ENCODE data around the gene EML4.

EML4 gene

GRCh38 chr2:42248846-42249245 is 79.7 kb downstream of the EML4 start:
- H3K4me1 Mint-ChIP-seq: peaks cover 54% of the 10 kb centered on the region
- H3K9me3 Mint-ChIP-seq: no peaks in the 10 kb centered on the region
- no peak overlapping the region for H3K27ac Mint-ChIP-seq
- peaks cover 55% of the 10 kb centered on the region for H3K36me3 Mint-ChIP-seq (ENCODE audit: low read depth)
- no peak overlapping the region for H3K4me3 Mint-ChIP-seq
- no peaks in the 10 kb centered on the region for H3K27me3 Mint-ChIP-seq (ENCODE audit: low read depth)
- TF ChIP-seq CTCF (IDR thresholded peaks at IDR 0.05; ENCODE audit: unreplicated experiment in 3 of 3): no peak

- TF ChIP-seq CTCF (IDR thresholded peaks at IDR 0.05; ENCODE audit: unreplicated experiment in 3 of 3): no peak
- Mint-ChIP-seq H3K36me3 (ENCODE audit: low read depth) (peaks cover 59% of the 10 kb centered on the region), H3K4me3 (no peak overlapping the region), H3K4me1 (peaks cover 53% of the 10 kb centered on the region), H3K27ac (peak overlapping the region in 2 of 3 experiments; percentile 42 to 81), H3K9me3 (no peaks in the 10 kb centered on the region), H3K27me3 (ENCODE audit: low read depth) (no peaks in the 10 kb centered on the region)
These were observed 80.1 kb downstream of the EML4 start for GRCh38 chr2:42249284-42249683.

- Mint-ChIP-seq H3K4me3 (no peak overlapping the region), H3K27me3 (ENCODE audit: low read depth) (no peaks in the 10 kb centered on the region), H3K36me3 (ENCODE audit: low read depth) (peaks cover 59% of the 10 kb centered on the region), H3K4me1 (peaks cover 48% of the 10 kb centered on the region), H3K9me3 (no peaks in the 10 kb centered on the region), H3K27ac (peak overlapping the region in 2 of 3 experiments; percentile 42 to 81)
- no peak for TF ChIP-seq CTCF (IDR thresholded peaks at IDR 0.05; ENCODE audit: unreplicated experiment in 3 of 3)
These were observed 80.7 kb downstream of the EML4 start for GRCh38 chr2:42249887-42250286.

- no peak for TF ChIP-seq CTCF (IDR thresholded peaks at IDR 0.05; ENCODE audit: unreplicated experiment in 3 of 3)
These were observed 81.8 kb downstream of the EML4 start for GRCh38 chr2:42250925-42251324.

GRCh38 chr2:42252464-42252863 is 83.3 kb downstream of the EML4 start:
- Mint-ChIP-seq H3K27me3 (ENCODE audit: low read depth) (no peaks in the 10 kb centered on the region), H3K27ac (peak overlapping the region; percentile 3 to 44 (median 15)), H3K36me3 (ENCODE audit: low read depth) (peaks cover 53% of the 10 kb centered on the region), H3K9me3 (no peaks in the 10 kb centered on the region), H3K4me1 (peaks cover 36% of the 10 kb centered on the region), H3K4me3 (no peak overlapping the region)
- no peak for TF ChIP-seq CTCF (IDR thresholded peaks at IDR 0.05; ENCODE audit: unreplicated experiment in 3 of 3)

More at GRCh38 chr2:42250925-42251324, 81.8 kb downstream of the EML4 start:
- no peaks in the 10 kb centered on the region for H3K27me3 Mint-ChIP-seq (ENCODE audit: low read depth)
- peaks cover 57% of the 10 kb centered on the region for H3K36me3 Mint-ChIP-seq (ENCODE audit: low read depth)
- H3K4me1 Mint-ChIP-seq: peaks cover 48% of the 10 kb centered on the region
- H3K4me3 Mint-ChIP-seq: no peak overlapping the region
- H3K27ac Mint-ChIP-seq: no peak overlapping the region
- no peaks in the 10 kb centered on the region for H3K9me3 Mint-ChIP-seq

- peaks cover 67% of the 10 kb centered on the region for H3K36me3 Mint-ChIP-seq (ENCODE audit: low read depth)
- no peak overlapping the region for H3K4me3 Mint-ChIP-seq
- peaks cover 32% of the 10 kb centered on the region for H3K4me1 Mint-ChIP-seq
- no peaks in the 10 kb centered on the region for H3K9me3 Mint-ChIP-seq
- H3K27ac Mint-ChIP-seq: no peak overlapping the region
- TF ChIP-seq CTCF (IDR thresholded peaks at IDR 0.05; ENCODE audit: unreplicated experiment in 3 of 3): no peak
- H3K27me3 Mint-ChIP-seq (ENCODE audit: low read depth): no peaks in the 10 kb centered on the region
These were observed 85.2 kb downstream of the EML4 start for GRCh38 chr2:42254186-42254895.

Measured in nephron (organoid).